HCT116 (cell line): ENCODE measurements around the gene ZNF155. TPM values are rescaled to one million over a fixed set of nuclear protein-coding genes. Genes with fewer than 3 reads are reported as not detected.

Experiments used
- ATAC-seq: fragments of 200-7000 bp; cut with Tn5 transposase; 2 replicates; pipeline ENCODE4 v1.9.1; 2020; ENCODE audit warnings: mild to moderate bottlenecking, moderate library complexity
- BruUV-seq: library from RNA; stranded (reverse); fragments of 400-500 nt; replicated peaks from 2 replicates; lab custom pipeline; 2021; lab: Mats Ljungman, UMichigan
- CTCF ChIA-PET: fragments of 300-600 bp; sonication (Branson Sonifier 250); formaldehyde crosslinking; loops from one replicate; lab custom pipeline; 2021; ENCODE audit warnings: antibody characterized with exemption; lab: Charles Lee
- POLR2A ChIA-PET: fragments of 300-600, 350-600 bp; sonication (Branson Sonifier 250); formaldehyde crosslinking; loops from one replicate; lab custom pipeline; 2021; ENCODE audit warnings: antibody characterized with exemption; lab: Charles Lee
- RAD21 ChIA-PET, 2 experiments: fragments of 300-600 bp; sonication (Branson Sonifier 250); formaldehyde crosslinking; loops; one replicate each; lab custom pipeline; 2023; ENCODE audit warnings: low total read pairs in 2 of 2; ENCODE audit not compliant: uncharacterized antibody in 2 of 2, unreplicated experiment in 2 of 2, low non-redundant PET in 1 of 2; lab: Charles Lee
- DNase-seq: peaks from one replicate; pipeline ENCODE4 v3.0.0-alpha.2; 2010; ENCODE audit warnings: low read depth, low spot score
- H2AFZ ChIP-seq: fragments of 200-600 bp; shearing (Covaris generic), sonication (generic); 2 replicates; pipeline ENCODE4 v1.6.1; 2017; ENCODE audit warnings: low read depth, mixed run types, mixed read lengths, antibody characterized with exemption, low read length; ENCODE audit not compliant: poor library complexity, severe bottlenecking
- H3K27ac ChIP-seq: 2 replicates; pipeline ENCODE4 v1.5.1; 2012; ENCODE audit warnings: low read depth, low read length
- H3K27me3 ChIP-seq: fragments of 200-600 bp; sonication (generic); 2 replicates; pipeline ENCODE4 v1.6.1; 2016; ENCODE audit warnings: mixed run types, low read length, mixed read lengths; ENCODE audit not compliant: insufficient read depth
- H3K36me3 ChIP-seq, 2 experiments: fragments of 200-500 bp in 1 of 2; fragments of 200-600 bp in 1 of 2; sonication (Bioruptor generic) in 1 of 2; sonication (generic) in 1 of 2; 2 replicates each; pipeline versions ENCODE4 v1.5.1 to v1.6.1; 2014 to 2016; ENCODE audit warnings: low read length in 2 of 2, inconsistent platforms in 1 of 2, mixed read lengths in 1 of 2, mixed run types in 1 of 2; ENCODE audit not compliant: insufficient read depth in 2 of 2, control insufficient read depth in 1 of 2
- H3K4me1 ChIP-seq, 2 experiments: fragments of 200-600 bp in 1 of 2; sonication (generic) in 1 of 2; 2 replicates each; pipeline versions ENCODE4 v1.5.1 to v1.6.1; 2012 to 2017; ENCODE audit warnings: low read length in 2 of 2, inconsistent platforms in 1 of 2, mild to moderate bottlenecking in 1 of 2, mixed read lengths in 1 of 2, mixed run types in 1 of 2, moderate library complexity in 1 of 2; ENCODE audit not compliant: insufficient read depth in 2 of 2, control insufficient read depth in 1 of 2
- H3K4me2 ChIP-seq: fragments of 200-600 bp; sonication (generic); 2 replicates; pipeline ENCODE4 v1.6.1; 2017; ENCODE audit warnings: mixed run types, low read length, mixed read lengths
- H3K4me3 ChIP-seq, 2 experiments: fragments of 200-600 bp in 1 of 2; sonication (generic) in 1 of 2; replicated peaks in 1 of 2; 2 replicates each; pipeline ENCODE4 v1.5.1; 2011 to 2016; ENCODE audit warnings: low read length in 2 of 2, control low read depth in 1 of 2, low read depth in 1 of 2, mild to moderate bottlenecking in 1 of 2, mixed read lengths in 1 of 2, mixed run types in 1 of 2
- H3K79me2 ChIP-seq: fragments of 200-600 bp; sonication (generic); 2 replicates; pipeline ENCODE4 v1.6.1; 2017; ENCODE audit warnings: mild to moderate bottlenecking, mixed run types, low read length, moderate library complexity, mixed read lengths; ENCODE audit not compliant: insufficient read depth
- H3K9ac ChIP-seq: fragments of 200-600 bp; sonication (generic); 2 replicates; pipeline ENCODE4 v1.6.1; 2016; ENCODE audit warnings: low read length, mixed read lengths
- H3K9me2 ChIP-seq: fragments of 200-600 bp; sonication (generic), shearing (Covaris generic); 2 replicates; pipeline ENCODE4 v1.6.1; 2017; ENCODE audit warnings: mixed run types, mild to moderate bottlenecking, moderate library complexity; ENCODE audit not compliant: insufficient read depth
- H3K9me3 ChIP-seq, 2 experiments: fragments of 200-500 bp in 1 of 2; fragments of 200-600 bp in 1 of 2; sonication (Bioruptor generic) in 1 of 2; sonication (generic) in 1 of 2; 2 replicates each; pipeline ENCODE4 v1.6.1; 2014 to 2017; ENCODE audit warnings: low read length in 2 of 2, mixed read lengths in 2 of 2, inconsistent platforms in 1 of 2, low read depth in 1 of 2, mild to moderate bottlenecking in 1 of 2, mixed run types in 1 of 2, moderate library complexity in 1 of 2; ENCODE audit not compliant: control insufficient read depth in 1 of 2, insufficient read depth in 1 of 2
- H4K20me1 ChIP-seq: fragments of 200-600 bp; sonication (generic), shearing (Covaris generic); 2 replicates; pipeline ENCODE4 v1.6.1; 2017; ENCODE audit warnings: mixed run types, mild to moderate bottlenecking, moderate library complexity; ENCODE audit not compliant: insufficient read depth
- ATF3 ChIP-seq: IDR thresholded peaks from 2 replicates; pipeline ENCODE4 v1.6.1; 2012
- CBX3 ChIP-seq: IDR thresholded peaks from 2 replicates; pipeline ENCODE4 v1.6.1; 2012; ENCODE audit warnings: low read depth
- CEBPB ChIP-seq: IDR thresholded peaks from 2 replicates; pipeline ENCODE4 v1.6.1; 2012; ENCODE audit warnings: low read depth
- EZH2 ChIP-seq: fragments of 200-600 bp; sonication (generic); IDR thresholded peaks from 2 replicates; pipeline ENCODE4 v1.6.1; 2017; ENCODE audit warnings: antibody characterized with exemption, mixed run types
- EZH2phosphoT487 ChIP-seq: fragments of 200-600 bp; IDR thresholded peaks from 2 replicates; pipeline ENCODE4 v1.6.1; 2018; ENCODE audit warnings: antibody characterized with exemption, borderline replicate concordance
- JUND ChIP-seq: IDR thresholded peaks from 2 replicates; pipeline ENCODE4 v1.6.1; 2012
- MAX ChIP-seq: IDR thresholded peaks from 2 replicates; pipeline ENCODE4 v1.6.1; 2012
- POLR2AphosphoS5 ChIP-seq: IDR thresholded peaks from 2 replicates; pipeline ENCODE4 v1.6.1; 2011; ENCODE audit warnings: mild to moderate bottlenecking, low read depth, low read length, moderate library complexity
- SIN3A ChIP-seq: IDR thresholded peaks from 2 replicates; pipeline ENCODE4 v1.6.1; 2012; ENCODE audit warnings: low read depth
- SP1 ChIP-seq: IDR thresholded peaks from 2 replicates; pipeline ENCODE4 v1.6.1; 2012; ENCODE audit warnings: low read depth
- SRF ChIP-seq: IDR thresholded peaks from 2 replicates; pipeline ENCODE4 v1.6.1; 2012; ENCODE audit warnings: low read depth
- YY1 ChIP-seq: IDR thresholded peaks from 2 replicates; pipeline ENCODE4 v1.6.1; 2011; ENCODE audit warnings: low read length, low read depth, moderate library complexity, mild to moderate bottlenecking; ENCODE audit not compliant: insufficient replicate concordance; ENCODE audit errors: extremely low read depth
- ZFX ChIP-seq: fragments of 450-650 bp; IDR thresholded peaks from 2 replicates; pipeline ENCODE4 v1.6.1; 2017
- intact Hi-C: fragments of 100-400 bp; cut with micrococcal nuclease; formaldehyde crosslinking; loops from 2 replicates; pipeline ENCODE4 v1.10.0; 2022
- total RNA-seq: library from RNA; stranded (reverse); gene quantifications from one replicate; pipeline ENCODE4 v1.2.1, GENCODE V29; 2021; ENCODE audit not compliant: unreplicated experiment

ZNF155 gene
- total RNA-seq, 1 experiment from 2014 or later, result 2.2 TPM

GRCh38 chr19:44010468-44010867 is 26.5 kb downstream of the ZNF155 start:
- Histone ChIP-seq H3K9ac (no peak overlapping the region), H3K9me2 (no peaks in the 10 kb centered on the region), H3K27me3 (no peaks in the 10 kb centered on the region), H3K4me1 (no peaks in the 10 kb centered on the region), H3K4me2 (no peak overlapping the region), H4K20me1 (no peaks in the 10 kb centered on the region), H3K9me3 (peaks cover 13% of the 10 kb centered on the region in 2 experiments; a peak in 3 of 4 replicates), H3K27ac (no peak overlapping the region), H3K36me3 (peaks cover 14 to 32% of the 10 kb centered on the region in 2 experiments), H3K79me2 (no peaks in the 10 kb centered on the region), H3K4me3 (no peak overlapping the region), H2AFZ (no peak overlapping the region)
- no TSS peak for BruUV-seq
- TF ChIP-seq CEBPB, result no peak
- no peak for TF ChIP-seq SRF
- no peak for TF ChIP-seq SP1
- TF ChIP-seq JUND, result no peak
- DNase-seq (no peak), ATAC-seq (no peak)
- ChIA-PET CTCF (no interaction called here), POLR2A (no interaction called here), RAD21 (no interaction called here)
- intact Hi-C loops, result no loop called here

GRCh38 chr19:44019498-44019897 is 35.5 kb downstream of the ZNF155 start:
- Histone ChIP-seq H3K9me2 (no peaks in the 10 kb centered on the region), H2AFZ (no peak overlapping the region), H3K4me2 (no peak overlapping the region), H3K36me3 (no peaks in the 10 kb centered on the region), H3K27ac (no peak overlapping the region), H3K4me1 (no peaks in the 10 kb centered on the region), H4K20me1 (no peaks in the 10 kb centered on the region), H3K79me2 (no peaks in the 10 kb centered on the region), H3K27me3 (no peaks in the 10 kb centered on the region), H3K9me3 (no peaks in the 10 kb centered on the region), H3K4me3 (no peak overlapping the region), H3K9ac (no peak overlapping the region)
- DNase-seq (no peak), ATAC-seq (no peak)
- no TSS peak for BruUV-seq
- ChIA-PET CTCF (no interaction called here), POLR2A (no interaction called here), RAD21 (no interaction called here)
- TF ChIP-seq MAX (no peak), SIN3A (no peak), ZFX (no peak), ATF3 (no peak), CBX3 (no peak), EZH2 (no peak), POLR2AphosphoS5 (no peak), YY1 (no peak), EZH2phosphoT487 (no peak)
- intact Hi-C loops, result no loop called here
